OCI-LY3 (cell line): ENCODE results near the gene POC1B.

Experiments used
- H2AFZ ChIP-seq: fragments of 200-600, 300-600 bp; shearing (Covaris generic); 2 replicates; pipeline ENCODE4 v1.6.0; 2014; ENCODE audit warnings: antibody characterized with exemption, low read depth, low read length
- H3K27ac ChIP-seq: fragments of 200-600, 300-600 bp; sonication (generic); 2 replicates; pipeline ENCODE4 v1.5.1; 2014; ENCODE audit warnings: mild to moderate bottlenecking, low read length, moderate library complexity, mixed read lengths
- H3K27me3 ChIP-seq: fragments of 200-600, 300-600 bp; sonication (generic); 2 replicates; pipeline ENCODE4 v1.6.1; 2014; ENCODE audit warnings: low read depth, low read length, mixed read lengths
- H3K36me3 ChIP-seq: fragments of 200-600, 300-600 bp; sonication (generic); replicated peaks from 2 replicates; pipeline ENCODE3; 2014; ENCODE audit warnings: low read depth, low read length, mixed read lengths
- H3K4me1 ChIP-seq: fragments of 300-600, 200-600 bp; sonication (generic); 2 replicates; pipeline ENCODE4 v1.6.1; 2014; ENCODE audit warnings: low read length, mixed read lengths
- H3K4me2 ChIP-seq: fragments of 200-600, 300-600 bp; sonication (generic); 2 replicates; pipeline ENCODE4 v1.6.1; 2014; ENCODE audit warnings: low read length, mixed read lengths
- H3K4me3 ChIP-seq: fragments of 300-600, 200-600 bp; sonication (generic); 2 replicates; pipeline ENCODE4 v1.5.1; 2014; ENCODE audit warnings: antibody characterized with exemption, mild to moderate bottlenecking, low read length, moderate library complexity
- H3K79me2 ChIP-seq: fragments of 300-600, 200-600 bp; shearing (Covaris generic); 2 replicates; pipeline ENCODE4 v1.6.1; 2014; ENCODE audit warnings: mild to moderate bottlenecking, low read length, mixed read lengths
- H3K9ac ChIP-seq: fragments of 300-600, 200-600 bp; shearing (Covaris generic); 2 replicates; pipeline ENCODE4 v1.6.0; 2014; ENCODE audit warnings: mild to moderate bottlenecking, low read length, moderate library complexity
- H3K9me3 ChIP-seq: fragments of 200-600, 300-600 bp; shearing (Covaris generic); 2 replicates; pipeline ENCODE4 v1.6.1; 2014; ENCODE audit warnings: low read length, mixed read lengths; ENCODE audit not compliant: insufficient read depth
- H4K20me1 ChIP-seq: fragments of 200-600, 300-600 bp; sonication (generic); 2 replicates; pipeline ENCODE4 v1.6.1; 2016; ENCODE audit warnings: low read length, mixed read lengths; ENCODE audit not compliant: insufficient read depth
- EZH2phosphoT487 ChIP-seq: fragments of 200-600 bp; shearing (Covaris generic); IDR thresholded peaks from 2 replicates; pipeline ENCODE4 v1.6.1; 2018; ENCODE audit warnings: antibody characterized with exemption, mixed run types, low read depth
- TF ChIP-seq, protein P1 (sequence below): fragments of 200-600, 300-600 bp; sonication (generic); IDR thresholded peaks from 2 replicates; pipeline ENCODE4 v1.5.1; 2014; ENCODE audit warnings: antibody characterized with exemption, low read length, low read depth

Gene POC1B

DNA sequence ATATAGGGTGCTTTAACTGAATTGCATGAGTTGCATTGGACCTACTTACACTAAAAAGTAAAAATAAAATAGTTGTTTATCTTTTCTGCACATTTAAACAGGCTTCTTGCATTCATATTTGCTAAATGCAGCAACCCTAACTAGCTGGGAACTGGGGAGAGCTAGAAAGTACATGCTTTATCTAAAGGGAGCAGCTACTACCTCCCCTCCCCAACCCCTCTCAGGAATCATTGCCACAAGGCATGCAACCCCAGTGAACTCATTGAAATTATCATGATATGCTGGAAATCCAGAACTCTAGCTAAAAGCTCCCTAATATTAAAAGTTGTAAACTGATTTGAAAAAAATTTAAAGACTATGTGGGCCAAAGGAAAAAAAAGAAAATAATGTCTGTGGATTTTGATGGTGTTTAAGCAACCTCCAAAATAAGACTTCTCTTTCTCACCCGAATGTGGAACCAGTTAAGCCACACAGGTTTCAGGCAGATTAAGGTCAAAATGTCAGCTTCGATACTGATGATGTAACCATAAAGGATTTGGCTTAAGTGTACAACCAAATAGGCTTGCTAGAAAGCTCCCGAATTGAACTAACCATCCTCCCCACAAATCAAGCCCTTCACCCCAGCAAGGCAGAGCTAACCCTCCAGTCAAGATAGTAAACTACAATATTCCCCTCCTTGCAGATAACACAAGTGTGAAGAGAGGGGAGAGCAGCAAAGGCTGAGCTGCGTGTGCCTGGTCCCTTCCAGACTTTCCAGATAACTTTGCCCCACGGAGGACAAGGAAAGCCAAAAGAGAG is 13.8 kb upstream of the POC1B start:
- Histone ChIP-seq H3K4me1 (0 out of 2 replicates have a peak, but pooled peaks cover 3% of the 10 kb centered on the region), H3K27me3 (no peaks in the 10 kb centered on the region), H3K36me3 (no peaks in the 10 kb centered on the region), H4K20me1 (no peaks in the 10 kb centered on the region), H3K9ac (no peak overlapping the region), H3K4me3 (no peak overlapping the region), H3K9me3 (no peaks in the 10 kb centered on the region), H2AFZ (no peak overlapping the region), H3K27ac (no peak overlapping the region), H3K79me2 (no peaks in the 10 kb centered on the region), H3K4me2 (no peak overlapping the region)
- TF ChIP-seq, protein P1, sequence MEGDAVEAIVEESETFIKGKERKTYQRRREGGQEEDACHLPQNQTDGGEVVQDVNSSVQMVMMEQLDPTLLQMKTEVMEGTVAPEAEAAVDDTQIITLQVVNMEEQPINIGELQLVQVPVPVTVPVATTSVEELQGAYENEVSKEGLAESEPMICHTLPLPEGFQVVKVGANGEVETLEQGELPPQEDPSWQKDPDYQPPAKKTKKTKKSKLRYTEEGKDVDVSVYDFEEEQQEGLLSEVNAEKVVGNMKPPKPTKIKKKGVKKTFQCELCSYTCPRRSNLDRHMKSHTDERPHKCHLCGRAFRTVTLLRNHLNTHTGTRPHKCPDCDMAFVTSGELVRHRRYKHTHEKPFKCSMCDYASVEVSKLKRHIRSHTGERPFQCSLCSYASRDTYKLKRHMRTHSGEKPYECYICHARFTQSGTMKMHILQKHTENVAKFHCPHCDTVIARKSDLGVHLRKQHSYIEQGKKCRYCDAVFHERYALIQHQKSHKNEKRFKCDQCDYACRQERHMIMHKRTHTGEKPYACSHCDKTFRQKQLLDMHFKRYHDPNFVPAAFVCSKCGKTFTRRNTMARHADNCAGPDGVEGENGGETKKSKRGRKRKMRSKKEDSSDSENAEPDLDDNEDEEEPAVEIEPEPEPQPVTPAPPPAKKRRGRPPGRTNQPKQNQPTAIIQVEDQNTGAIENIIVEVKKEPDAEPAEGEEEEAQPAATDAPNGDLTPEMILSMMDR: no peak
- TF ChIP-seq EZH2phosphoT487: no peak

DNA sequence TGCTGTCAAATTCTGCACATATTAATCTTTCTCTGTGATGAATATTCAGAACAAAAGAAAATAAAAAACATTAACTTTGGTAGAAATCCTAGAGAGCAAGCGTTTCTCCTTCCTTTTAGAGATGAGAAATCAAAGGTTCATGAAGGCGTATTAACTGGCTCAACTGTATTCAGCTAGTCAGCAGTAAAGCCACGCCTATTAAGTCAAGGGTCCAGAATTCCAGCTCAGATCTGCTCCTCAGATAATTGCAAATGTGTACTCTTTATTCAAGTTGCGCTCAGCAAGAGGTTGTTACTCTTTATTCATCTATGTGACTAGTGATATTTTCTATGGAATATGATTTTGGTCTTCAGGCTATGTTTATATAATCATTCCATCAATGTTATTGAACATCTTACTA is 13.1 kb upstream of the POC1B start:
- Histone ChIP-seq H3K4me1 (0 out of 2 replicates have a peak, but pooled peaks cover 3% of the 10 kb centered on the region), H3K9ac (no peak overlapping the region), H4K20me1 (no peaks in the 10 kb centered on the region), H3K79me2 (no peaks in the 10 kb centered on the region), H3K9me3 (no peaks in the 10 kb centered on the region), H3K27me3 (no peaks in the 10 kb centered on the region), H3K36me3 (no peaks in the 10 kb centered on the region), H2AFZ (no peak overlapping the region), H3K27ac (no peak overlapping the region), H3K4me3 (no peak overlapping the region), H3K4me2 (no peak overlapping the region)
- TF ChIP-seq, protein P1: no peak
- no peak for TF ChIP-seq EZH2phosphoT487

DNA sequence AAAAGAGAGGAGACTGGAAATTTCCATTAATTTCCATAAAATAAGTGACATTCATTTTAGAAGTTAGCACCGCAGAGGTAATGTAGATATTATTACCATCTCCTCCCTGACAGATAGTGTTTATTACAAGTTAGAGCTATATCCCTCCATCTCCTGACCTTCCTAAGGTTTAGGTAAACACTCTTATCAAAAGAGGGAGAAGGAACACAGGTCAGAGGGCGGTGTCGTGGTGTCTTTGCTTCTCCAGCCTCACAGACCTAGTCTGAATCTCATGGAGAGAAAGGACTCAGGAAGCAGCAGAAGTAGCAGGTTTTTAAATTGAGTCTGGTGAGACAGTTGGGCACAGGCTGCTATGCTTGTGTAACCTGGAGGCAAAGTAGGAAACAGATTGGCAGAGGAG is 11.5 kb upstream of the POC1B start:
- no peak overlapping the region for H3K4me2 ChIP-seq
- H3K9me3 ChIP-seq: no peaks in the 10 kb centered on the region
- H3K9ac ChIP-seq: no peak overlapping the region
- H3K27me3 ChIP-seq: no peaks in the 10 kb centered on the region
- no peak overlapping the region for H2AFZ ChIP-seq
- TF ChIP-seq, protein P1: no peak
- no peak for TF ChIP-seq EZH2phosphoT487
- H4K20me1 ChIP-seq: no peaks in the 10 kb centered on the region
- no peaks in the 10 kb centered on the region for H3K4me1 ChIP-seq
- no peaks in the 10 kb centered on the region for H3K79me2 ChIP-seq
- no peak overlapping the region for H3K4me3 ChIP-seq
- H3K27ac ChIP-seq: no peak overlapping the region
- H3K36me3 ChIP-seq: no peaks in the 10 kb centered on the region

DNA sequence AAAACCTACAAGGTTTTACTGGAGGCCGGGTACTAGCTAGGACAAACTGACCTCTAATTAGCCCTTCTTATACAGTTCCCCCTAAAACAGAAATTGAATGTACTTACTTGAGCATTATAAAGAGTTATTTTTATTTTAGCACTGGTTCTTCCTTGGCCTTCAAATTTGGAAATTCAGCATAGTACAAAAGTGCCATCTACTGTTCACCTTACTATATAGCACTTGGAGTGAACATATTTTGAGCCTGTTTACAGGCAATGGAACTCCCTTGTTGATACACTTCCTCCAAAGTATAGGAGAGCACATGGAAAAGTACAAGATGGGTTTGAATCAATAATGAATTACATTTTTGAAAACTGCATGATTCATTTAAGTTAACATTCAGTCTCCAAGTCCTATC is 3.9 kb upstream of the POC1B start:
- peaks cover 9% of the 10 kb centered on the region; the same call in 1 of the 2 replicates for H3K4me1 ChIP-seq
- H3K4me2 ChIP-seq: no peak overlapping the region
- no peak overlapping the region for H3K9ac ChIP-seq
- no peaks in the 10 kb centered on the region for H4K20me1 ChIP-seq
- peaks cover 7% of the 10 kb centered on the region; the same call in 1 of the 2 replicates for H3K79me2 ChIP-seq
- H3K27me3 ChIP-seq: no peaks in the 10 kb centered on the region
- no peak overlapping the region for H3K4me3 ChIP-seq
- no peaks in the 10 kb centered on the region for H3K9me3 ChIP-seq
- TF ChIP-seq EZH2phosphoT487: no peak
- TF ChIP-seq, protein P1: peak; percentile 78
- H2AFZ ChIP-seq: no peak overlapping the region
- no peak overlapping the region for H3K27ac ChIP-seq
- H3K36me3 ChIP-seq: no peaks in the 10 kb centered on the region
